Heart left ventricle (tissue), 16 donors: Measurements from ENCODE around the gene PRR22. TPM values are rescaled to one million over a fixed set of nuclear protein-coding genes. Genes with fewer than 3 reads are reported as not detected.

ENCODE experiments used
- ATAC-seq, 4 donors: fragments of 200-7000 bp; cut with Tn5 transposase; one replicate each; pipeline ENCODE4 v1.9.1; 2020 to 2022; ENCODE audit warnings: moderate library complexity in 4 of 4, mild to moderate bottlenecking in 3 of 4, moderate number of reproducible peaks in 1 of 4
- DNase-seq, 5 donors: peaks; one replicate each; pipeline ENCODE4 v3.0.0-alpha.2; 2020
- H3K27ac ChIP-seq, 12 donors: fragments of 200-600 bp; sonication (generic) in 4 of 12; one replicate each; pipeline versions ENCODE4 v1.5.0 to v1.8.0; 2016 to 2022; ENCODE audit warnings: mild to moderate bottlenecking in 2 of 12
- H3K27me3 ChIP-seq, 9 donors: fragments of 200-600 bp; sonication (generic) in 2 of 9; one replicate each; pipeline versions ENCODE4 v1.5.1 to v1.8.0; 2016 to 2022; ENCODE audit warnings: mild to moderate bottlenecking in 3 of 9
- H3K36me3 ChIP-seq, 9 donors: fragments of 200-600 bp; sonication (generic) in 2 of 9; one replicate each; pipeline versions ENCODE4 v1.5.0 to v1.8.0; 2018 to 2022; ENCODE audit warnings: mild to moderate bottlenecking in 2 of 9
- H3K4me1 ChIP-seq, 12 donors: fragments of 200-600 bp; sonication (generic) in 4 of 12; one replicate each; pipeline versions ENCODE4 v1.5.0 to v1.8.0; 2016 to 2022; ENCODE audit warnings: mild to moderate bottlenecking in 3 of 12
- H3K4me3 ChIP-seq, 12 donors: fragments of 200-600 bp; sonication (generic) in 4 of 12; one replicate each; pipeline versions ENCODE4 v1.5.0 to v1.8.0; 2017 to 2022; ENCODE audit warnings: mild to moderate bottlenecking in 9 of 12, moderate library complexity in 4 of 12
- H3K9me3 ChIP-seq, 12 donors: fragments of 200-600 bp; sonication (generic) in 4 of 12; one replicate each; pipeline versions ENCODE4 v1.5.0 to v1.8.0; 2016 to 2022; ENCODE audit warnings: mild to moderate bottlenecking in 1 of 12
- CTCF ChIP-seq, 12 donors: fragments of 200-600 bp; sonication (generic) in 4 of 12; IDR thresholded peaks; one replicate each; pipeline versions ENCODE4 v1.5.0 to v1.8.0; 2018 to 2022; ENCODE audit warnings: antibody characterized with exemption in 12 of 12, mild to moderate bottlenecking in 5 of 12
- POLR2A ChIP-seq, 2 donors: fragments of 450-650 bp; IDR thresholded peaks; one replicate each; pipeline ENCODE4 v1.6.1; 2017; ENCODE audit warnings: antibody characterized with exemption in 2 of 2, mild to moderate bottlenecking in 2 of 2, moderate library complexity in 2 of 2
- WGBS, 4 donors: extraction: QIAGEN DNeasy Blood & Tissue Kit in 2 of 4; methylation state at CpG; one replicate each; pipeline versions ENCODE4 v1.1.5 to v1.1.7; 2013 to 2018; 5-methylcytosine and 5-hydroxymethylcytosine counted together
- intact Hi-C, 10 donors: fragments of 100-400 bp; cut with DNase I; formaldehyde crosslinking; loops; one replicate each; pipeline versions ENCODE4 v1.11.1 to v1.14.2; 2022
- polyA plus RNA-seq, 2 donors: library from polyadenylated mRNA; stranded (reverse); fragments of 200-250 nt; gene quantifications; one replicate each; pipeline ENCODE4 v1.2.3, GENCODE V29; 2013
- total RNA-seq, 9 donors: library from RNA; depleted of rRNA in 2 of 9; stranded (reverse); fragments of >200 nt in 2 of 9; fragmentation: NEBNext Ultra II Directional in 3 of 9; extraction: Animal tissue kit (Norgen Biotek cat#: 25700) in 3 of 9; gene quantifications; one replicate each; pipeline versions ENCODE4 v1.1.0 to v1.2.4, GENCODE V29; 2016 to 2023
- donor health status: ischemic (EF 13 %, LVEDD 7.1; RV severe dilation, severe dysfunction).
- donor health status: healthy with polysubstance abuse.
- donor health status: DM: no; HTN: yes; CAD: no.
- donor health status: DM: no; HTN: no; CAD: no.
- donor health status: ischemic (EF 25% LVEDD 6.9; RV normal size, moderate dysfunction).
- donor health status: ischemic (EF 25% LVEDD 5.7; RV mildly dilated, moderate dysfunction).
- donor health status: healthy.
- donor health status: DM: yes; HTN: yes; CAD: no.
- donor health status: ischemic (EF 35%, LVEDD 5.7; RV mildly dilated, moderate dysfunction).
- donor health status: nonischemic (EF 11% LVEDD 7.7; RV severe dilation, severe dysfunction).
- donor health status: DM: yes; HTN: yes; CAD: no.
- donor health status: PGD.
- donor health status: ischemic (EF 29% LVEDD 5.4; RV normal size, mild dysfunction).
- donor health status: nonischemic (EF 23%, LVEDD 6.1; RV moderate dilation, normal function).

Gene PRR22
- total and polyA plus RNA-seq, 11 donors = 0.91 to 1.9 (median 1.1) TPM; not detected in 2

- Histone ChIP-seq H3K36me3 (no peaks in the 10 kb centered on the region), H3K9me3 (no peaks in the 10 kb centered on the region), H3K4me1 (no peaks in the 10 kb centered on the region), H3K27me3 (peaks cover 0 to 3% (median 0%) of the 10 kb centered on the region in 9 donors), H3K4me3 (no peak overlapping the region), H3K27ac (no peak overlapping the region)
- TF ChIP-seq POLR2A (IDR thresholded peaks at IDR 0.05) (no peak), CTCF (IDR thresholded peaks at IDR 0.05) (no peak)
- ATAC-seq (no peak), DNase-seq (no peak)
- intact Hi-C loops = no loop called here
- WGBS, 4 donors = 92 to 95% (median 93%) methylated on average over 4 of the region's 4 CpGs
Measured at GRCh38 chr19:5811117-5811516, 26.6 kb upstream of the PRR22 start.

- intact Hi-C loops = loop anchor here in 7 of 10 donors (5.0 to 10.0 kb wide), 5 partner anchors 83 to 215 kb away; partner anchors contain the start of gene RANBP3 (in 1 of the 7)
- no peak for ATAC-seq
- DNase-seq = no peak
- TF ChIP-seq CTCF (IDR thresholded peaks at IDR 0.05) = no peak
- TF ChIP-seq POLR2A (IDR thresholded peaks at IDR 0.05) = no peak
- Histone ChIP-seq H3K9me3 (no peaks in the 10 kb centered on the region), H3K27ac (no peak overlapping the region), H3K4me1 (peaks cover 0 to 10% (median 0%) of the 10 kb centered on the region in 12 donors), H3K4me3 (no peak overlapping the region), H3K36me3 (no peaks in the 10 kb centered on the region), H3K27me3 (peaks cover 0 to 14% (median 3%) of the 10 kb centered on the region in 9 donors)
- WGBS, 4 donors = 79 to 85% (median 82%) methylated on average over 10 of the region's 10 CpGs
Measured at GRCh38 chr19:5809469-5809868, 24.9 kb upstream of the PRR22 start.

GRCh38 chr19:5809053-5809452, 24.5 kb upstream of the PRR22 start:
- peaks cover 0 to 14% (median 0%) of the 10 kb centered on the region in 12 donors for H3K4me1 ChIP-seq
- H3K4me3 ChIP-seq = no peak overlapping the region
- no peaks in the 10 kb centered on the region for H3K36me3 ChIP-seq
- ATAC-seq (no peak), DNase-seq (no peak)
- no peaks in the 10 kb centered on the region for H3K9me3 ChIP-seq
- TF ChIP-seq POLR2A (IDR thresholded peaks at IDR 0.05) = no peak
- TF ChIP-seq CTCF (IDR thresholded peaks at IDR 0.05) = no peak
- intact Hi-C loops = loop anchor here in 7 of 10 donors (5.0 to 10.0 kb wide), 5 partner anchors 83 to 216 kb away; partner anchors contain the start of gene RANBP3 (in 1 of the 7)
- peaks cover 0 to 18% (median 7%) of the 10 kb centered on the region in 9 donors for H3K27me3 ChIP-seq
- no peak overlapping the region for H3K27ac ChIP-seq
- 88 to 92% (median 89%) methylated on average over 9 of the region's 9 CpGs for WGBS, 4 donors

GRCh38 chr19:5808120-5808816, 23.7 kb upstream of the PRR22 start:
- H3K4me1 ChIP-seq = peaks cover 0 to 22% (median 6%) of the 10 kb centered on the region in 12 donors
- no peak for DNase-seq
- intact Hi-C loops = loop anchor here in 7 of 10 donors (5.0 to 10.0 kb wide), 5 partner anchors 84 to 217 kb away; partner anchors contain the start of gene RANBP3 (in 1 of the 7)
- no peak overlapping the region for H3K27ac ChIP-seq
- no peaks in the 10 kb centered on the region for H3K36me3 ChIP-seq
- WGBS, 4 donors = 77 to 84% (median 81%) methylated on average over 20 to 21 of the region's 21 CpGs
- H3K27me3 ChIP-seq = peaks cover 0 to 26% (median 15%) of the 10 kb centered on the region in 9 donors
- TF ChIP-seq CTCF (IDR thresholded peaks at IDR 0.05) = no peak
- H3K4me3 ChIP-seq = no peak overlapping the region
- ATAC-seq = no peak
- H3K9me3 ChIP-seq = no peaks in the 10 kb centered on the region
